GM12892 (cell line): ENCODE results near the gene APOL6.

Experiments used
- POLR2A ChIP-seq: IDR thresholded peaks from 2 replicates; pipeline ENCODE4 v1.6.1; 2011; ENCODE audit warnings: low read depth, low read length, control low read depth
- POLR2AphosphoS5 ChIP-seq: IDR thresholded peaks from 2 replicates; pipeline ENCODE4 v1.6.1; 2011; ENCODE audit warnings: low read depth, low read length, control low read depth

GRCh38 chr22:35609261-35609660 lies 39.0 kb upstream of the APOL6 start:
- TF ChIP-seq POLR2AphosphoS5 (no peak), POLR2A (no peak)
